Astrocyte (in vitro differentiated cells and primary cell): ENCODE data around the gene DDOST. TPM values are rescaled to one million over a fixed set of nuclear protein-coding genes. Genes with fewer than 3 reads are reported as not detected.
A peak's percentile ranks its signal among the peaks of the same experiment; 100 is the strongest.

Experiments
- DNase-seq: peaks from one replicate; pipeline ENCODE4 v3.0.0-alpha.2; 2010; ENCODE audit warnings: low read depth
- FAIRE-seq: peaks from 2 replicates; lab custom pipeline; 2011; peaks lifted over from hg19 to GRCh38; lab: Jason Lieb, UNC
- H2AFZ ChIP-seq: 2 replicates; pipeline ENCODE4 v1.6.0; 2012; ENCODE audit warnings: low read depth, low read length, inconsistent platforms
- H3K27ac ChIP-seq: 2 replicates; pipeline ENCODE4 v1.5.1; 2011; ENCODE audit warnings: low read depth, low read length, inconsistent platforms
- H3K27me3 ChIP-seq: 2 replicates; pipeline ENCODE4 v1.6.0; 2011; ENCODE audit warnings: low read length, inconsistent platforms; ENCODE audit not compliant: insufficient read depth
- H3K36me3 ChIP-seq: 2 replicates; pipeline ENCODE4 v1.5.1; 2011; ENCODE audit warnings: low read length, inconsistent platforms; ENCODE audit not compliant: insufficient read depth
- H3K4me1 ChIP-seq: 2 replicates; pipeline ENCODE4 v1.5.1; 2011; ENCODE audit warnings: low read length, inconsistent platforms; ENCODE audit not compliant: insufficient read depth
- H3K4me2 ChIP-seq: 2 replicates; pipeline ENCODE4 v1.6.0; 2012; ENCODE audit warnings: low read length, inconsistent platforms
- H3K4me3 ChIP-seq: 2 replicates; pipeline ENCODE4 v1.5.1; 2011; ENCODE audit warnings: low read depth, mild to moderate bottlenecking, low read length, inconsistent platforms; ENCODE audit not compliant: insufficient read depth
- H3K79me2 ChIP-seq: 2 replicates; pipeline ENCODE4 v1.6.0; 2012; ENCODE audit warnings: mild to moderate bottlenecking, low read length, inconsistent platforms; ENCODE audit not compliant: insufficient read depth
- H3K9ac ChIP-seq: 2 replicates; pipeline ENCODE4 v1.6.0; 2012; ENCODE audit warnings: mild to moderate bottlenecking, low read length, inconsistent platforms
- H3K9me3 ChIP-seq: 2 replicates; pipeline ENCODE4 v1.5.1; 2012; ENCODE audit warnings: low read depth, mild to moderate bottlenecking, low read length, inconsistent platforms; ENCODE audit not compliant: insufficient read depth
- H4K20me1 ChIP-seq: 2 replicates; pipeline ENCODE4 v1.6.0; 2012; ENCODE audit warnings: low read length, inconsistent platforms; ENCODE audit not compliant: insufficient read depth
- H3K27ac Mint-ChIP-seq: one replicate; pipeline ENCODE4 v1.8.0; 2021; ENCODE audit warnings: mild to moderate bottlenecking, mixed read lengths; ENCODE audit not compliant: unreplicated experiment
- H3K27me3 Mint-ChIP-seq: one replicate; pipeline ENCODE4 v1.8.0; 2021; ENCODE audit warnings: low read depth, mixed read lengths; ENCODE audit not compliant: unreplicated experiment
- H3K36me3 Mint-ChIP-seq: one replicate; pipeline ENCODE4 v1.8.0; 2021; ENCODE audit warnings: low read depth, mixed read lengths; ENCODE audit not compliant: unreplicated experiment
- H3K4me1 Mint-ChIP-seq: one replicate; pipeline ENCODE4 v1.8.0; 2021; ENCODE audit warnings: low read depth, mixed read lengths; ENCODE audit not compliant: unreplicated experiment
- H3K4me3 Mint-ChIP-seq: one replicate; pipeline ENCODE4 v1.8.0; 2021; ENCODE audit warnings: mild to moderate bottlenecking, moderate library complexity, mixed read lengths; ENCODE audit not compliant: unreplicated experiment
- H3K9me3 Mint-ChIP-seq: one replicate; pipeline ENCODE4 v1.8.0; 2021; ENCODE audit warnings: mild to moderate bottlenecking, mixed read lengths; ENCODE audit not compliant: unreplicated experiment
- EZH2 ChIP-seq: IDR thresholded peaks from 2 replicates; pipeline ENCODE4 v1.6.1; 2012; ENCODE audit warnings: mild to moderate bottlenecking, low read length, inconsistent platforms; ENCODE audit not compliant: insufficient read depth
- total RNA-seq: library from RNA; stranded (reverse); gene quantifications from 2 replicates; pipeline ENCODE4 v1.2.1, GENCODE V29; 2021
- TF ChIP-seq, protein P1 (sequence below): IDR thresholded peaks from 2 replicates; pipeline ENCODE4 v1.5.1; 2011; ENCODE audit warnings: low read depth, mild to moderate bottlenecking, inconsistent platforms, low read length, moderate library complexity; ENCODE audit not compliant: insufficient read depth

The DDOST gene
- total RNA-seq, 1 donor from 2014 or later: 327 TPM

DNA sequence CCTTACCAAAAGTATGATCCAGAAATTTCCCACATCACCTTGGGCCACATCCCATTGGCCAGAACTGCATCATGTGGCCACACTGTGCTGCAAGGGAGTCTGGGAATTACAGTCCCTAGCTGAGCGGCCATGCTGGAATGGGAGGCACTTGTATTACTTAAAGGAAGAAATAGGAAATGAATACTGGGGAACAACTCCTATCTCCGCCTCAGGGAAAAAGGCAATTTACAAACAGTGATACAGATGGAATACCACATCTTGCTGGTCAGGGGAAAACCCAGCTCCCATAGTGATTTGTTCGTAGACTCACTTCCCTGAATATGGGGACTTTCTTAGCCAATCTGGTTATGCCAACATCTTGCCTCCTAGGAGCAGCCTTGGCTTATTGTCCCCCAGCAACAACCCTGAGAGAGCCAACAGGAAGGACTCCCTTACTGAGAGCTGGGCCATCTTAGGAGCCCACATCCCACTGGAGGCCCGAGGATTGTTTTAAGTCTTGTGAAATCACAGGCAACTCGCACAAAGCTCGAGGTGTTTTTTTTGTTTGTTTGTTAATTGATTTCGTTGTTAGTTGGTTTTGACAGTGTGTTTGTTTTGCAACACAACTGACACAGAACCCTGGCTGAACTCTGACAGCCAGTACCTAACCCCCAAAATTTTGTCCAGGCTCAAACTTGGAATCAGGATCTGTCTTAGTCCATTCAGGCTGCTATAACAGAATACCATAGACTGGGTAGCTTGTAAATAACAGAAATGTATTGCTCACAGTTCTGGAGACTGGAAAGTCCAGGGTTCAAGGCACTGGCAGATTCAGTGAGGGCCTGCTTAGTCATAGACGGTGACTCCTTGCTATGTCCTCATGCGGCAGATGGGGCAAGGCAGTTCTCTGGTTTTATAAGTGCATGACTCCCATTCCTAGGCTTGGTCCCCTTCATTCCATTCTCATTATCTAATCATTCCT, 57.4 kb downstream of the DDOST start:
- H3K27ac ChIP-seq: peak overlapping the region; percentile 75
- Mint-ChIP-seq H3K4me1 (peaks cover 10% of the 10 kb centered on the region), H3K36me3 (no peaks in the 10 kb centered on the region), H3K27ac (peak overlapping the region; percentile 64), H3K9me3 (peaks cover 2% of the 10 kb centered on the region), H3K4me3 (no peak overlapping the region), H3K27me3 (no peaks in the 10 kb centered on the region)
- H3K79me2 ChIP-seq: no peaks in the 10 kb centered on the region
- H3K9me3 ChIP-seq: no peaks in the 10 kb centered on the region
- peak; percentile 88 for FAIRE-seq
- H3K9ac ChIP-seq: peak overlapping the region; percentile 49
- DNase-seq: peak; percentile 94
- H3K27me3 ChIP-seq: no peaks in the 10 kb centered on the region
- H2AFZ ChIP-seq: no peak overlapping the region
- TF ChIP-seq EZH2: no peak
- TF ChIP-seq, protein P1, sequence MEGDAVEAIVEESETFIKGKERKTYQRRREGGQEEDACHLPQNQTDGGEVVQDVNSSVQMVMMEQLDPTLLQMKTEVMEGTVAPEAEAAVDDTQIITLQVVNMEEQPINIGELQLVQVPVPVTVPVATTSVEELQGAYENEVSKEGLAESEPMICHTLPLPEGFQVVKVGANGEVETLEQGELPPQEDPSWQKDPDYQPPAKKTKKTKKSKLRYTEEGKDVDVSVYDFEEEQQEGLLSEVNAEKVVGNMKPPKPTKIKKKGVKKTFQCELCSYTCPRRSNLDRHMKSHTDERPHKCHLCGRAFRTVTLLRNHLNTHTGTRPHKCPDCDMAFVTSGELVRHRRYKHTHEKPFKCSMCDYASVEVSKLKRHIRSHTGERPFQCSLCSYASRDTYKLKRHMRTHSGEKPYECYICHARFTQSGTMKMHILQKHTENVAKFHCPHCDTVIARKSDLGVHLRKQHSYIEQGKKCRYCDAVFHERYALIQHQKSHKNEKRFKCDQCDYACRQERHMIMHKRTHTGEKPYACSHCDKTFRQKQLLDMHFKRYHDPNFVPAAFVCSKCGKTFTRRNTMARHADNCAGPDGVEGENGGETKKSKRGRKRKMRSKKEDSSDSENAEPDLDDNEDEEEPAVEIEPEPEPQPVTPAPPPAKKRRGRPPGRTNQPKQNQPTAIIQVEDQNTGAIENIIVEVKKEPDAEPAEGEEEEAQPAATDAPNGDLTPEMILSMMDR: no peak
- H4K20me1 ChIP-seq: no peaks in the 10 kb centered on the region
- H3K4me2 ChIP-seq: peak overlapping the region; percentile 55
- peaks cover 37% of the 10 kb centered on the region for H3K4me1 ChIP-seq
- no peak overlapping the region for H3K4me3 ChIP-seq
- no peaks in the 10 kb centered on the region for H3K36me3 ChIP-seq

DNA sequence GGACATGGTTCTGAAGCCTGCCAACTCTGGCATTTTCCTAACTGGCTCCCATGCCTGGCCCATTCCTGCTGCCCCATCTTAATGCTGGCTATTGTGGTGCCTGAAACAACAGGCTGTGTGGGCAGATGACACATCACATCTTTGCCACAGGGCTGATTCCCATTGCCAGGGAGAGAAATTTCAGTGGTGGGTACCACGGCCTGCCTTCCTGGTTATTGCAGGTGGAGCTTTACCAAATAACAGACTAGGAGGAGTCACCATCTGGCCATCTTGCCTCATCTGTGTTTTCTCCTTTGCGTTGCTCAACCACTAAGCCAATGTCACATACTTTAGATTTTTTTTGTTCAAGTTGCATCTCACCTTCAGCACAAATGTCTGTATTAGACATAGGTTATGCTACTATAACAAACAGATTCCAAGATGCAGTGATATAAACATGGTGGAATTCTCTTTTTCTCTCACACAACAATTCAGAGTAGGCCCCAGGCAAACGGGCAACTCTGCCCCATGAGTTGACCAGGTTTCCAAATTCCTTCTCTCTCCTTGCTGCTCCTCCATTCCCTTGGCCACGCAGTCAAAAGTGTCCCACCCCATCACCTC, 58.2 kb downstream of the DDOST start:
- peaks cover 10% of the 10 kb centered on the region for H3K4me1 Mint-ChIP-seq
- TF ChIP-seq EZH2: no peak
- TF ChIP-seq, protein P1: no peak
- no peaks in the 10 kb centered on the region for H3K27me3 Mint-ChIP-seq
- Histone ChIP-seq H3K4me1 (peaks cover 37% of the 10 kb centered on the region), H3K36me3 (no peaks in the 10 kb centered on the region), H3K4me2 (peak overlapping the region; percentile 55), H2AFZ (no peak overlapping the region), H3K9ac (peak overlapping the region; percentile 49), H4K20me1 (no peaks in the 10 kb centered on the region), H3K27ac (peak overlapping the region; percentile 75), H3K79me2 (no peaks in the 10 kb centered on the region), H3K4me3 (no peak overlapping the region), H3K9me3 (no peaks in the 10 kb centered on the region), H3K27me3 (no peaks in the 10 kb centered on the region)
- DNase-seq: no peak
- peaks cover 2% of the 10 kb centered on the region for H3K9me3 Mint-ChIP-seq
- FAIRE-seq: no peak
- no peak overlapping the region for H3K4me3 Mint-ChIP-seq
- no peaks in the 10 kb centered on the region for H3K36me3 Mint-ChIP-seq
- H3K27ac Mint-ChIP-seq: peak overlapping the region; percentile 70

Other genes starting within 250 kb of the DDOST start
- gene CAMK2N1, start 175.2 kb downstream of the DDOST start, total RNA-seq: 17.5 and 18.9 TPM in 2 replicates
- 30.1 and 32.5 TPM in 2 replicates for gene MUL1, start 153.2 kb downstream of the DDOST start, total RNA-seq
- gene FAM43B, start 108.8 kb downstream of the DDOST start, total RNA-seq: 0.22 and 0.27 TPM in 2 replicates
- not detected in 2 replicates for gene CDA, start 72.3 kb downstream of the DDOST start, total RNA-seq
- gene PINK1, start 27.9 kb downstream of the DDOST start, total RNA-seq: 25.0 and 25.6 TPM in 2 replicates
- gene KIF17, start 56.6 kb upstream of the DDOST start, total RNA-seq: 2.2 and 2.3 TPM in 2 replicates
- 4.0 and 5.9 TPM in 2 replicates for gene SH2D5, start 71.3 kb upstream of the DDOST start, total RNA-seq
- 135 and 156 TPM in 2 replicates for gene HP1BP3, start 125.9 kb upstream of the DDOST start, total RNA-seq